Activated naive CD8-positive, alpha-beta T cell treated with anti-CD3 and anti-CD28 coated beads, Interleukin-2, amount 10 ng/mL, durations not matched to agents 7 days and 5 days (primary cell): ENCODE results near the gene CCND1. TPM values are rescaled to one million over a fixed set of nuclear protein-coding genes. Genes with fewer than 3 reads are reported as not detected.

Experiments
- ATAC-seq: fragments of 150-1000 bp; cut with Tn5 transposase; one replicate; pipeline ENCODE4 v1.10.0; 2021; ENCODE audit warnings: low read depth, moderate library complexity
- POLR2A ChIA-PET: fragments of 350-600 bp; sonication (Branson Sonifier 250); formaldehyde crosslinking; loops from one replicate; lab custom pipeline; 2021; ENCODE audit warnings: antibody characterized with exemption; lab: Charles Lee
- DNase-seq: peaks from one replicate; pipeline ENCODE4 v3.0.0; 2021
- H3K27ac Mint-ChIP-seq: one replicate; pipeline ENCODE4 v1.8.0; 2022; ENCODE audit warnings: mild to moderate bottlenecking, mixed read lengths
- H3K27me3 Mint-ChIP-seq: one replicate; pipeline ENCODE4 v1.8.0; 2022; ENCODE audit warnings: mild to moderate bottlenecking, moderate library complexity, mixed read lengths
- H3K36me3 Mint-ChIP-seq: one replicate; pipeline ENCODE4 v1.8.0; 2021; ENCODE audit warnings: mild to moderate bottlenecking, mixed read lengths
- H3K4me1 Mint-ChIP-seq: one replicate; pipeline ENCODE4 v1.8.0; 2021; ENCODE audit warnings: mixed read lengths
- H3K4me3 Mint-ChIP-seq: one replicate; pipeline ENCODE4 v1.8.0; 2022; ENCODE audit warnings: mild to moderate bottlenecking, moderate library complexity, mixed read lengths
- H3K9me3 Mint-ChIP-seq: one replicate; pipeline ENCODE4 v1.8.0; 2021; ENCODE audit warnings: mixed read lengths
- total RNA-seq, 2 experiments: library from RNA; stranded (reverse); gene quantifications; one replicate each; pipeline ENCODE4 v1.2.3, GENCODE V29; 2021

CCND1 gene
- total RNA-seq, 2 experiments from 2014 or later: 0.78 to 0.96 TPM

- DNase-seq: no peak
- Mint-ChIP-seq H3K9me3 (no peaks in the 10 kb centered on the region), H3K27ac (no peak overlapping the region), H3K4me3 (no peak overlapping the region), H3K27me3 (no peaks in the 10 kb centered on the region), H3K36me3 (no peaks in the 10 kb centered on the region), H3K4me1 (peaks cover 2% of the 10 kb centered on the region)
- POLR2A ChIA-PET: no interaction called here
- no peak for ATAC-seq
Observed at GRCh38 chr11:69656536-69657455, 15.8 kb downstream of the CCND1 start.

DNA sequence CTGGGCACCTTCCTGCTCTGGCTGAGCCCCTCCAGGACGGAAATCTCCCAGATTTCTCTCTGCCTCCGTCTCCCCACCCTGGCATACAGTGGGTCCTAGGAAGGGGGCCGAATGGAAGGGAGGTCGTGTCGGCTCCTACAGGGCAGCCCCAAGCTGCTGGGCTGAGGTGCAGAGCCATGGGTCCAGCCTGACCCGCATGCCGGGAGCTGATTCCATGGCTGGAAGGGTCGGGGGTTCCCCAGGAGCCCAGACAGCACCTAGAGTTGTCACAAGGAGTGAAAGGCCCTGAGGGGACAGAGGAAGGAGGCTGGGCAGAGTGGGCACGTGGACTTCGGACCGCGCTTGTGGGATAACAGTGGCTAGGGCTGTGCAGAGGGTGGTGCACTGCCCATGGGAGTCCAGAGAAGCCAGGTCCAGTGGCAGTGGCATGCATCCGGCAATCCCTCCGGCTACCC is 16.5 kb downstream of the CCND1 start:
- H3K27ac Mint-ChIP-seq: no peak overlapping the region
- H3K4me1 Mint-ChIP-seq: peaks cover 2% of the 10 kb centered on the region
- DNase-seq: no peak
- H3K4me3 Mint-ChIP-seq: no peak overlapping the region
- H3K27me3 Mint-ChIP-seq: no peaks in the 10 kb centered on the region
- no peaks in the 10 kb centered on the region for H3K36me3 Mint-ChIP-seq
- no peak for ATAC-seq
- no peaks in the 10 kb centered on the region for H3K9me3 Mint-ChIP-seq
- POLR2A ChIA-PET: no interaction called here

GRCh38 chr11:69657911-69658625 is 17.1 kb downstream of the CCND1 start:
- Mint-ChIP-seq H3K4me3 (no peak overlapping the region), H3K27me3 (no peaks in the 10 kb centered on the region), H3K27ac (no peak overlapping the region), H3K9me3 (no peaks in the 10 kb centered on the region), H3K36me3 (no peaks in the 10 kb centered on the region), H3K4me1 (peaks cover 2% of the 10 kb centered on the region)
- no peak for ATAC-seq
- POLR2A ChIA-PET: no interaction called here
- no peak for DNase-seq

- H3K27ac Mint-ChIP-seq: no peak overlapping the region
- no peak for ATAC-seq
- POLR2A ChIA-PET: no interaction called here
- H3K27me3 Mint-ChIP-seq: no peaks in the 10 kb centered on the region
- H3K9me3 Mint-ChIP-seq: no peaks in the 10 kb centered on the region
- no peaks in the 10 kb centered on the region for H3K36me3 Mint-ChIP-seq
- H3K4me3 Mint-ChIP-seq: no peak overlapping the region
- DNase-seq: no peak
- peaks cover 2% of the 10 kb centered on the region for H3K4me1 Mint-ChIP-seq
Observed at GRCh38 chr11:69658626-69659450, 17.9 kb downstream of the CCND1 start.

- Mint-ChIP-seq H3K9me3 (no peaks in the 10 kb centered on the region), H3K4me3 (no peak overlapping the region), H3K36me3 (peaks cover 2% of the 10 kb centered on the region), H3K27me3 (no peaks in the 10 kb centered on the region), H3K27ac (no peak overlapping the region), H3K4me1 (peaks cover 2% of the 10 kb centered on the region)
- POLR2A ChIA-PET: no interaction called here
- ATAC-seq (no peak), DNase-seq (no peak)
Observed at GRCh38 chr11:69659591-69659990, 18.6 kb downstream of the CCND1 start.

DNA sequence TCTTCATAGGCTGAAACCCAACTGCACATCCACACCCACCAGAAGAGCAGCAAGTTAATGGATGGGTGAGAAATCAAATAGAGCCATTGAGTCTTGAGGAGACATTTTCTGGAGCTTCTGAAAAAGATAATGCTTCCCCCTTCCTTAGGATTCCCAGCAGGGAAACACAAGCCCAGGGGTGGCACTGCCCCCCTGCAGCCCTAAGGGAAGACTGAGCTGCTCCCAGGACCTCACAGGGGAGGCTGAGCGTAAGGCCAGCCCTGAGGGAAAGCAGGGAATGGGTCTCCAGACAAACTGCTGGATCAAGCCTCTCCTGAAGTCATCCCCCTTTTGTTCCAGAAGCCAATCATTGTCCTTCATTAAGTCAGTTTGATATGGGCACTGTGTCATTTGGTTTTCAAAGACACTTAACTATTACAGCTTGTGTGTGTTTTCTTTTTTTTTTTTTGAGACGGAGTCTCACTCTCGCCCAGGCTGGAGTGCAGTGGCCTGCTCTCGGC is 19.1 kb downstream of the CCND1 start:
- peaks cover 2% of the 10 kb centered on the region for H3K36me3 Mint-ChIP-seq
- no peak overlapping the region for H3K4me3 Mint-ChIP-seq
- H3K27ac Mint-ChIP-seq: no peak overlapping the region
- DNase-seq (no peak), ATAC-seq (no peak)
- no peaks in the 10 kb centered on the region for H3K9me3 Mint-ChIP-seq
- POLR2A ChIA-PET: no interaction called here
- H3K27me3 Mint-ChIP-seq: no peaks in the 10 kb centered on the region
- H3K4me1 Mint-ChIP-seq: peaks cover 2% of the 10 kb centered on the region

DNA sequence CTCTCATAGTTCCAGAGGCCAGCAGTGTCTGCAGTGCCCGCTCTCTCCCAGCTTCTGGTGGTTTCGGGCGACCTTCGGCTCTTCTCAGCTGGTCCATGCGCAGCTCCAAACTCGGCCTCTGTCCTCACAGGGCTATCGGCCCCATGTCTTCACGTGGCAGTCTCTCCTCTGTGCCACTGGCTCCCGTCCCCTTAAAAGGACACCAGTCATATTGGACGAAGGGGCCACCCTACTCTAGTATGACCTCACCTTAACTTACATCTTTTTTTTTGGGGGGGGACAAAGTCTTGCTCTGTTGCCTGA is 20.4 kb downstream of the CCND1 start:
- Mint-ChIP-seq H3K4me1 (peaks cover 2% of the 10 kb centered on the region), H3K4me3 (no peak overlapping the region), H3K27me3 (no peaks in the 10 kb centered on the region), H3K27ac (no peak overlapping the region), H3K36me3 (peaks cover 2% of the 10 kb centered on the region), H3K9me3 (no peaks in the 10 kb centered on the region)
- ATAC-seq: no peak
- DNase-seq: no peak
- POLR2A ChIA-PET: no interaction called here

GRCh38 chr11:69662021-69662698 is 21.2 kb downstream of the CCND1 start:
- Mint-ChIP-seq H3K27me3 (no peaks in the 10 kb centered on the region), H3K9me3 (no peaks in the 10 kb centered on the region), H3K36me3 (peaks cover 2% of the 10 kb centered on the region), H3K27ac (no peak overlapping the region), H3K4me3 (no peak overlapping the region), H3K4me1 (no peaks in the 10 kb centered on the region)
- no peak for ATAC-seq
- DNase-seq: no peak
- POLR2A ChIA-PET: no interaction called here

GRCh38 chr11:69662806-69663205 is 21.9 kb downstream of the CCND1 start:
- no peak for ATAC-seq
- DNase-seq: no peak
- Mint-ChIP-seq H3K27ac (no peak overlapping the region), H3K9me3 (no peaks in the 10 kb centered on the region), H3K36me3 (peaks cover 2% of the 10 kb centered on the region), H3K27me3 (no peaks in the 10 kb centered on the region), H3K4me1 (no peaks in the 10 kb centered on the region), H3K4me3 (no peak overlapping the region)
- POLR2A ChIA-PET: interaction anchor here (0.6 kb wide), 1 partner anchor 29 kb away, joined by 3 read pairs; no protein-coding TSS in a partner anchor

DNA sequence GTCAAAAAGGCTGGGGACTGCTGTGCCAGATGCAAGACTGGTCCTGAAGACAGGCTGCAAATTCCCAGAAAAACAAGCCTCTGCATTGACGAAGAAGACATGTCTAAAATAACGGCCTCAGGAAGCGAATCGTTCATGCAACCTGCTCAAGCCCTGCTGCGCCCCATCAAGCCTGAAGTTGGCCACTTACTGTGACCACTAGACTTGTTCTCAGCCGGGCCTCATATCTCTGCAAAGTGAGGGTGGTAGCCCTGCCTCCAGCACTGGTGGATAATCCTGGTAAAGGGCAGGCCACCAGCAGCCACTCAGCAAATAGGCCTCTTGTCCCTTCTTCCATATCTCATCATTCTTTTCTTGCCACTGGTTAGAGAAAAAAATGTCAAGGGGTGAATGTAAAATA is 22.4 kb downstream of the CCND1 start:
- no peaks in the 10 kb centered on the region for H3K9me3 Mint-ChIP-seq
- POLR2A ChIA-PET: interaction anchor here (0.6 kb wide), 1 partner anchor 28 kb away, joined by 3 read pairs; no protein-coding TSS in a partner anchor
- ATAC-seq (no peak), DNase-seq (no peak)
- no peaks in the 10 kb centered on the region for H3K4me1 Mint-ChIP-seq
- H3K27ac Mint-ChIP-seq: no peak overlapping the region
- no peak overlapping the region for H3K4me3 Mint-ChIP-seq
- H3K27me3 Mint-ChIP-seq: no peaks in the 10 kb centered on the region
- peaks cover 2% of the 10 kb centered on the region for H3K36me3 Mint-ChIP-seq

GRCh38 chr11:69664103-69664775 is 23.3 kb downstream of the CCND1 start:
- H3K27ac Mint-ChIP-seq: no peak overlapping the region
- H3K4me1 Mint-ChIP-seq: no peaks in the 10 kb centered on the region
- no peak overlapping the region for H3K4me3 Mint-ChIP-seq
- H3K9me3 Mint-ChIP-seq: no peaks in the 10 kb centered on the region
- DNase-seq (no peak), ATAC-seq (no peak)
- no peaks in the 10 kb centered on the region for H3K27me3 Mint-ChIP-seq
- H3K36me3 Mint-ChIP-seq: peaks cover 2% of the 10 kb centered on the region
- POLR2A ChIA-PET: no interaction called here

DNA sequence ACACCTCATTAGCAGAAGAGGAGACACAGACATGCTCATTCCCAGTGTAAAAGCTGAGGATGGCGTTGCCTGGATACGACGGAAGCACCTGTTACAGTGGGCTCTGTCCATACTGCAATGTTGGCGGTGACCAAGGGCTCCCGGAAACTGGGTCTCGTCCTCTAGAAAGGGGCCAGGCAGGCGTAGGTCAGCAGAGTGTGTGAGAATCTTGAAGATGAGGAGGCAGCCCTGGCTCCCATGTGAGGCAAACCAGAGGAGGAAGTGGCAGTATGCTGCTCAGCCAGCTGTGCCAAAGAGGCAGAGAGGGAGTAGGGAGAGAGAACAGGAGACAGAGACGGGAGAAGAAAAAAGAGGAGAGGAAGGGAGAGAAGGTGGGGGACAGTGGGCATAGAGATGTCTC is 23.9 kb downstream of the CCND1 start:
- no peaks in the 10 kb centered on the region for H3K4me1 Mint-ChIP-seq
- ATAC-seq: no peak
- POLR2A ChIA-PET: no interaction called here

More for the DNA sequence above, 23.9 kb downstream of the CCND1 start:
- Mint-ChIP-seq H3K27me3 (no peaks in the 10 kb centered on the region), H3K9me3 (no peaks in the 10 kb centered on the region), H3K4me3 (no peak overlapping the region), H3K36me3 (peaks cover 2% of the 10 kb centered on the region), H3K27ac (peak overlapping the region; percentile 4)
- DNase-seq: no peak
